ENCODE measurements around the gene PCCA.

GRCh38 chr13:100464006-100464405 lies 375.1 kb downstream of the PCCA start:
- TF ChIP-seq POLR2A (IDR thresholded peaks at IDR 0.05; ENCODE audit: low read length) (no peak), GATA1 (IDR thresholded peaks at IDR 0.05; ENCODE audit: low read depth, low read length) (no peak)

Data from erythroblast (primary cell).